RWPE1 (cell line): ENCODE data around the gene RTKN2.

ENCODE experiments used
- CTCF ChIA-PET: fragments of 350-600 bp; sonication (Branson Sonifier 250); formaldehyde crosslinking; extraction: SDS; loops from one replicate; lab custom pipeline; 2021; lab: Yijun Ruan, JAX
- POLR2A ChIA-PET: fragments of 400-600 bp; formaldehyde crosslinking; extraction: SDS; loops from one replicate; lab custom pipeline; 2020; ENCODE audit warnings: antibody characterized with exemption; ENCODE audit not compliant: low non-redundant PET; lab: Yijun Ruan, JAX
- DNase-seq: peaks from one replicate; pipeline ENCODE4 v3.0.0; 2012; ENCODE audit warnings: low spot score
- H3K27ac ChIP-seq: fragments of 450-650 bp; 2 replicates; pipeline ENCODE4 v1.5.1; 2017
- TF ChIP-seq, protein P1 (sequence below): fragments of 450-650 bp; conservative IDR thresholded peaks from 2 replicates; pipeline ENCODE4 v1.5.1; 2017; ENCODE audit warnings: low read depth, mild to moderate bottlenecking

The RTKN2 gene

DNA sequence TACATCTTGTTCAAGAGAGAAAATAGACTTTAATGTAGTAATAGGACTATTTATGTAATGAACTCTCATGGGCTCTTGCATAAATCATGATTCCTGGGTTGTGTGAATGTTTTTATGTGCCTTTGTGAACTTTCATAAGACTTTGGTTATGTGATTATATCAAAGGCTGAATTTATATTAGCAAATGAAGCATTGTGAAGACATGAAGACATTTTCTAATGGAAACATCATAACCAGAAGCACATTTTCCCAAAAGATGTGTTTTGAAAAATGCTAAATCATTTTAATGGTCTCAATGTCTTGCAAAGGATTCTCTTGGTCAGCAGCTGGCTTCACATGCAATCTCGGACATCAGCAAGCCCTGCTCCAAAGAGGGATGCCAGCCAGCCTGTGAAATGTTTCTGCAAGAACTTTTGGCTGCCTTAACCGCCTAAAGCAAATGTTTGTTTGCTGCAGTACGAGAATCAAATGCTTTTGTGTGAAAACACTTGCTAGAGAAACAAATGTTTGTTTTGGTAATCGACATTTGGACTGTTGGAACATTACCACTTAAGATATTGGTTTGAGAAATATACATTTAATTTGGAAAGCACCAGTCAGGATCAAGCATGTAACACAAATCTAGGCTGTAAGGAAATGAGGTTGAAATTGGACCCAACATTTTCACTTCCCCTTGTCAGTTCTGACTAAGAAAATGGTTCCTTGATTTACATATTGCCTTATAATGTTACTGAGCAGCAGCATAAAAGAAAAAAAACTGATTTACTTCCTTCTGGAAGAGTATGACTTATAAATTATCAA is 102.1 kb downstream of the RTKN2 start:
- TF ChIP-seq, protein P1, sequence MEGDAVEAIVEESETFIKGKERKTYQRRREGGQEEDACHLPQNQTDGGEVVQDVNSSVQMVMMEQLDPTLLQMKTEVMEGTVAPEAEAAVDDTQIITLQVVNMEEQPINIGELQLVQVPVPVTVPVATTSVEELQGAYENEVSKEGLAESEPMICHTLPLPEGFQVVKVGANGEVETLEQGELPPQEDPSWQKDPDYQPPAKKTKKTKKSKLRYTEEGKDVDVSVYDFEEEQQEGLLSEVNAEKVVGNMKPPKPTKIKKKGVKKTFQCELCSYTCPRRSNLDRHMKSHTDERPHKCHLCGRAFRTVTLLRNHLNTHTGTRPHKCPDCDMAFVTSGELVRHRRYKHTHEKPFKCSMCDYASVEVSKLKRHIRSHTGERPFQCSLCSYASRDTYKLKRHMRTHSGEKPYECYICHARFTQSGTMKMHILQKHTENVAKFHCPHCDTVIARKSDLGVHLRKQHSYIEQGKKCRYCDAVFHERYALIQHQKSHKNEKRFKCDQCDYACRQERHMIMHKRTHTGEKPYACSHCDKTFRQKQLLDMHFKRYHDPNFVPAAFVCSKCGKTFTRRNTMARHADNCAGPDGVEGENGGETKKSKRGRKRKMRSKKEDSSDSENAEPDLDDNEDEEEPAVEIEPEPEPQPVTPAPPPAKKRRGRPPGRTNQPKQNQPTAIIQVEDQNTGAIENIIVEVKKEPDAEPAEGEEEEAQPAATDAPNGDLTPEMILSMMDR = no peak
- DNase-seq = no peak
- ChIA-PET POLR2A (no interaction called here), CTCF (no interaction called here)
- no peak overlapping the region for H3K27ac ChIP-seq

DNA sequence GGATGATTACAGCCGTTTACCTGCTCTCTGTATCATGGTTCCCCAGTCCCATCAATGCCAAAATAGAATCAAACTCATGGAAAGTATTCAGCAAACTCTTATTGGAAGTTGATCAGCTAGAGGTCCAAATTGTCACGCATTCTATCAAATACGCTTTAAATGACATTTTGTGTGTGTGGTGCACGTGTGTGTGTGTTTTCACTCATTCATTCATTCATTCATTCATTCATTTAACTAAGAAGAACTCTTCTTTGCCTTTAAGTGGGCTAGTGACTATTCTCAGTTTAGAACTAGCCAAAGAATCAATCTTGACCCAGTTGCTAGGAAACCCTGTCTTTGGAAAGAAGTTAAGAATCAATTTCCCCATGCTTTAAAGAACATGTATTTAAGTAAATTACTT is 102.8 kb downstream of the RTKN2 start:
- TF ChIP-seq, protein P1 = no peak
- ChIA-PET POLR2A (no interaction called here), CTCF (no interaction called here)
- no peak for DNase-seq
- no peak overlapping the region for H3K27ac ChIP-seq

DNA sequence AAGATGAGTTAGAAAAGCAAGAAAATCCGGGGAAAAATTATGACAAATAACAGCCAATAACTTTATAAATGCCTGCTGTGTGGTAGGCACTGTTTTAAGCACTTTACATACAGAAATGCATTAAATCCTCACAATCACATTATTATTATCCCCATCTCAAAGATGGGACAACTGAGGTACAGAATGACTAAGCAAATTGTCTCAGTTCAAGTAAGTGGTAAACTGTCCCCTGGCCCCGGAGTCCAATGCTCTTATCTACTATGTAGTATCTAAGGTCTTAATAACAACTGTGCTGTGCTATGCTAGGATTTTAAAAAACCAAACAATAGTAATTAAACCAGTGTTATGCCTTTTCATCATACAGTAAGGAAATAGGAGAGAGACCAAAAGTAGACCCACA is 105.6 kb downstream of the RTKN2 start:
- DNase-seq = no peak
- TF ChIP-seq, protein P1 = no peak
- ChIA-PET CTCF (no interaction called here), POLR2A (no interaction called here)
- no peak overlapping the region for H3K27ac ChIP-seq

DNA sequence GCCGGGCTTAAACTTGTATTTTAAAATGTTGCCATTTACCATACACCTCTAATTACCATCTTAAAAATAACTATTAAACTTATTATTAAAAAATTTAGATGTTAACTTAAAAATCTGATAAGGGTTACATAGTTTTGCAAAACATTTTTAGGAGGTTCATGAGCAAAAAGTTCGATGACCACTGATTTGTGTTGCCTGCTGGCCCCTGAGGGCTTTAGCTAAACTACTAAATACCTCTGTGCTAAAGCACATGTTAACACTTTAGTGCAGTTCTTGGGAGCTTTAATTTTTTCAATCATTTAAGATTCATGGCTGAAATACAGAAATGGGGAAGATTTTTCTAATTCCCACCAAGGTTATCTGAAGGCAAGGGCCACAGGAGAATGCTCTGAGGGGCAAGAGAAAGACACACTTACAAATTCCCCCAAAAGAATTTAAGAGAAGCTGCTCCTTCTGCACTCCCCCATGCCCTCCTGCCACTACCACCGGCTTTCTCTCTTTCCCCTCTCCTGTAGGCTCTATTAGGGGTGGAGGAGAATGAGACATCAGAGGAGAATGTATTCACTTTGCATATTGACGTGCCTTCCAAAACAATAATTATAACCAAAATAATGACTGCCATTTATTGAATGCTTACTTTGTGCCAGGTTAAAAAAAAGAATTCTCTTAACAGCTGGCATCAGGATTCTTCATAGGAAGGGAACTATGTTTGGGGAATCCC is 106.2 kb downstream of the RTKN2 start:
- ChIA-PET CTCF (no interaction called here), POLR2A (no interaction called here)
- no peak overlapping the region for H3K27ac ChIP-seq
- no peak for DNase-seq
- TF ChIP-seq, protein P1 = no peak

DNA sequence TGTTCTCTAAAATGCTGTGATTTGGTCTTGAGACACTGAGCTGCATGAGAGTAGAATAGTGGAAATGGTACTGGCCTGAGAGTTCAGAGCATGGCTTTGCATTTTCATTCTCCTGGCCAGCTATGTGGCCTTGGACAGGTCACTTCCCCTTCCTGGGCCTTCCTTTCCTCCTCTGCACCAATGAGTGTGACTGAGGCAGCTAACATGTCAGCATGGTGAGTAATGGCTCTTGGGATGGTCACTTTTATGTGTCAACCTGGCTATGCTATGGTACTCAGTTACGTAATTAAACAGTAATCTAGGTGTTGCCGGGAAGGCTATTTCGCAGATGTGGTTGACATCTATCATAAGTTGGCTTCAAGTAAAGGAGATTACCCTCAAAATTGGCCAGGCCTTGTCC is 109.3 kb downstream of the RTKN2 start:
- no peak for DNase-seq
- CTCF ChIA-PET = no interaction called here
- TF ChIP-seq, protein P1 = no peak
- H3K27ac ChIP-seq = no peak overlapping the region
- POLR2A ChIA-PET = no interaction called here

DNA sequence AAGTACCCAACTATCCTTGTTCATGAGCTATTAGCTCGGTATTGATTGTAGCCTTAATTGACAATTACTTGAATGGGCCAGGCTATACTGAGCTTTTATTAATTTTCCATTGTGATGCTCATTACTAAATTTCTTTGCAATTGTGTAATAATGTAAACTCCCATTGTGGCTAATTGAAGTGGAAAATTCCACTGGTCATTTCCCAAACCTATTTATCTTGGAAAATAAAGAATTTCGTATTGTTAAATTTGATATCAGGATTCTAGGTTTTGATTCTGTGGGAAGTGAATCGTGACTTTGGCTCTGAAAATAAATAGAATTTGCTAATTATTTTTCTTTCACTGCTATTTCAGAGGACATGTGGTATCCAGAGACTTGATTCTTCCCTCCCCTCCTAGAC is 111.0 kb downstream of the RTKN2 start:
- POLR2A ChIA-PET = no interaction called here

More for the DNA sequence above, 111.0 kb downstream of the RTKN2 start:
- H3K27ac ChIP-seq = no peak overlapping the region
- TF ChIP-seq, protein P1 = no peak
- CTCF ChIA-PET = no interaction called here
- DNase-seq = no peak
